HCT116 (cell line): Measurements from ENCODE around the gene TMTC4. TPM values are rescaled to one million over a fixed set of nuclear protein-coding genes. Genes with fewer than 3 reads are reported as not detected.

ENCODE experiments used
- ATAC-seq: fragments of 200-7000 bp; cut with Tn5 transposase; 2 replicates; pipeline ENCODE4 v1.9.1; 2020; ENCODE audit warnings: mild to moderate bottlenecking, moderate library complexity
- BruUV-seq: library from RNA; stranded (reverse); fragments of 400-500 nt; replicated peaks from 2 replicates; lab custom pipeline; 2021; lab: Mats Ljungman, UMichigan
- CTCF ChIA-PET: fragments of 300-600 bp; sonication (Branson Sonifier 250); formaldehyde crosslinking; loops from one replicate; lab custom pipeline; 2021; ENCODE audit warnings: antibody characterized with exemption; lab: Charles Lee
- POLR2A ChIA-PET: fragments of 300-600, 350-600 bp; sonication (Branson Sonifier 250); formaldehyde crosslinking; loops from one replicate; lab custom pipeline; 2021; ENCODE audit warnings: antibody characterized with exemption; lab: Charles Lee
- RAD21 ChIA-PET, 2 experiments: fragments of 300-600 bp; sonication (Branson Sonifier 250); formaldehyde crosslinking; loops; one replicate each; lab custom pipeline; 2023; ENCODE audit warnings: low total read pairs in 2 of 2; ENCODE audit not compliant: uncharacterized antibody in 2 of 2, unreplicated experiment in 2 of 2, low non-redundant PET in 1 of 2; lab: Charles Lee
- DNase-seq: peaks from one replicate; pipeline ENCODE4 v3.0.0-alpha.2; 2010; ENCODE audit warnings: low read depth, low spot score
- H2AFZ ChIP-seq: fragments of 200-600 bp; shearing (Covaris generic), sonication (generic); 2 replicates; pipeline ENCODE4 v1.6.1; 2017; ENCODE audit warnings: low read depth, mixed run types, mixed read lengths, antibody characterized with exemption, low read length; ENCODE audit not compliant: poor library complexity, severe bottlenecking
- H3K27ac ChIP-seq: 2 replicates; pipeline ENCODE4 v1.5.1; 2012; ENCODE audit warnings: low read depth, low read length
- H3K27me3 ChIP-seq: fragments of 200-600 bp; sonication (generic); 2 replicates; pipeline ENCODE4 v1.6.1; 2016; ENCODE audit warnings: mixed run types, low read length, mixed read lengths; ENCODE audit not compliant: insufficient read depth
- H3K36me3 ChIP-seq, 2 experiments: fragments of 200-500 bp in 1 of 2; fragments of 200-600 bp in 1 of 2; sonication (Bioruptor generic) in 1 of 2; sonication (generic) in 1 of 2; 2 replicates each; pipeline versions ENCODE4 v1.5.1 to v1.6.1; 2014 to 2016; ENCODE audit warnings: low read length in 2 of 2, inconsistent platforms in 1 of 2, mixed read lengths in 1 of 2, mixed run types in 1 of 2; ENCODE audit not compliant: insufficient read depth in 2 of 2, control insufficient read depth in 1 of 2
- H3K4me1 ChIP-seq, 2 experiments: fragments of 200-600 bp in 1 of 2; sonication (generic) in 1 of 2; 2 replicates each; pipeline versions ENCODE4 v1.5.1 to v1.6.1; 2012 to 2017; ENCODE audit warnings: low read length in 2 of 2, inconsistent platforms in 1 of 2, mild to moderate bottlenecking in 1 of 2, mixed read lengths in 1 of 2, mixed run types in 1 of 2, moderate library complexity in 1 of 2; ENCODE audit not compliant: insufficient read depth in 2 of 2, control insufficient read depth in 1 of 2
- H3K4me2 ChIP-seq: fragments of 200-600 bp; sonication (generic); 2 replicates; pipeline ENCODE4 v1.6.1; 2017; ENCODE audit warnings: mixed run types, low read length, mixed read lengths
- H3K4me3 ChIP-seq, 2 experiments: fragments of 200-600 bp in 1 of 2; sonication (generic) in 1 of 2; replicated peaks in 1 of 2; 2 replicates each; pipeline ENCODE4 v1.5.1; 2011 to 2016; ENCODE audit warnings: low read length in 2 of 2, control low read depth in 1 of 2, low read depth in 1 of 2, mild to moderate bottlenecking in 1 of 2, mixed read lengths in 1 of 2, mixed run types in 1 of 2
- H3K79me2 ChIP-seq: fragments of 200-600 bp; sonication (generic); 2 replicates; pipeline ENCODE4 v1.6.1; 2017; ENCODE audit warnings: mild to moderate bottlenecking, mixed run types, low read length, moderate library complexity, mixed read lengths; ENCODE audit not compliant: insufficient read depth
- H3K9ac ChIP-seq: fragments of 200-600 bp; sonication (generic); 2 replicates; pipeline ENCODE4 v1.6.1; 2016; ENCODE audit warnings: low read length, mixed read lengths
- H3K9me2 ChIP-seq: fragments of 200-600 bp; sonication (generic), shearing (Covaris generic); 2 replicates; pipeline ENCODE4 v1.6.1; 2017; ENCODE audit warnings: mixed run types, mild to moderate bottlenecking, moderate library complexity; ENCODE audit not compliant: insufficient read depth
- H3K9me3 ChIP-seq, 2 experiments: fragments of 200-500 bp in 1 of 2; fragments of 200-600 bp in 1 of 2; sonication (Bioruptor generic) in 1 of 2; sonication (generic) in 1 of 2; 2 replicates each; pipeline ENCODE4 v1.6.1; 2014 to 2017; ENCODE audit warnings: low read length in 2 of 2, mixed read lengths in 2 of 2, inconsistent platforms in 1 of 2, low read depth in 1 of 2, mild to moderate bottlenecking in 1 of 2, mixed run types in 1 of 2, moderate library complexity in 1 of 2; ENCODE audit not compliant: control insufficient read depth in 1 of 2, insufficient read depth in 1 of 2
- H4K20me1 ChIP-seq: fragments of 200-600 bp; sonication (generic), shearing (Covaris generic); 2 replicates; pipeline ENCODE4 v1.6.1; 2017; ENCODE audit warnings: mixed run types, mild to moderate bottlenecking, moderate library complexity; ENCODE audit not compliant: insufficient read depth
- ATF3 ChIP-seq: IDR thresholded peaks from 2 replicates; pipeline ENCODE4 v1.6.1; 2012
- CBX3 ChIP-seq: IDR thresholded peaks from 2 replicates; pipeline ENCODE4 v1.6.1; 2012; ENCODE audit warnings: low read depth
- CEBPB ChIP-seq: IDR thresholded peaks from 2 replicates; pipeline ENCODE4 v1.6.1; 2012; ENCODE audit warnings: low read depth
- EZH2phosphoT487 ChIP-seq: fragments of 200-600 bp; IDR thresholded peaks from 2 replicates; pipeline ENCODE4 v1.6.1; 2018; ENCODE audit warnings: antibody characterized with exemption, borderline replicate concordance
- FOSL1 ChIP-seq: IDR thresholded peaks from 2 replicates; pipeline ENCODE4 v1.6.1; 2012; ENCODE audit warnings: low read depth
- JUND ChIP-seq: IDR thresholded peaks from 2 replicates; pipeline ENCODE4 v1.6.1; 2012
- MAX ChIP-seq: IDR thresholded peaks from 2 replicates; pipeline ENCODE4 v1.6.1; 2012
- POLR2A ChIP-seq: IDR thresholded peaks from 2 replicates; pipeline ENCODE4 v1.7.0; 2011; ENCODE audit warnings: borderline replicate concordance; ENCODE audit not compliant: insufficient read depth, insufficient read length; ENCODE audit errors: extremely low read depth
- RAD21 ChIP-seq: IDR thresholded peaks from 2 replicates; pipeline ENCODE4 v1.6.1; 2012; ENCODE audit warnings: low read depth, mild to moderate bottlenecking
- SP1 ChIP-seq: IDR thresholded peaks from 2 replicates; pipeline ENCODE4 v1.6.1; 2012; ENCODE audit warnings: low read depth
- TCF7L2 ChIP-seq: IDR thresholded peaks from 2 replicates; pipeline ENCODE4 v1.7.0; 2011; ENCODE audit warnings: borderline replicate concordance, inconsistent platforms; ENCODE audit not compliant: insufficient read depth, insufficient read length; ENCODE audit errors: extremely low read depth
- YY1 ChIP-seq: IDR thresholded peaks from 2 replicates; pipeline ENCODE4 v1.6.1; 2011; ENCODE audit warnings: low read length, low read depth, moderate library complexity, mild to moderate bottlenecking; ENCODE audit not compliant: insufficient replicate concordance; ENCODE audit errors: extremely low read depth
- ZFX ChIP-seq: fragments of 450-650 bp; IDR thresholded peaks from 2 replicates; pipeline ENCODE4 v1.6.1; 2017
- ZNF274 ChIP-seq: fragments of 200-500 bp; sonication (Bioruptor generic); IDR thresholded peaks from 2 replicates; pipeline ENCODE4 v1.6.1; 2014; ENCODE audit warnings: mild to moderate bottlenecking, low read depth, low read length, inconsistent platforms
- intact Hi-C: fragments of 100-400 bp; cut with micrococcal nuclease; formaldehyde crosslinking; loops from 2 replicates; pipeline ENCODE4 v1.10.0; 2022
- total RNA-seq: library from RNA; stranded (reverse); gene quantifications from one replicate; pipeline ENCODE4 v1.2.1, GENCODE V29; 2021; ENCODE audit not compliant: unreplicated experiment
- TF ChIP-seq, protein P1 (sequence below), 3 experiments: fragments of 200-600 bp in 1 of 3; sonication (generic) in 1 of 3; IDR thresholded peaks in 2 of 3; conservative IDR thresholded peaks in 1 of 3; 2 replicates each; pipeline ENCODE4 v1.5.1; 2012 to 2017; ENCODE audit warnings: low read depth in 2 of 3, low read length in 2 of 3, antibody characterized with exemption in 1 of 3, borderline replicate concordance in 1 of 3, control low read depth in 1 of 3, mild to moderate bottlenecking in 1 of 3, mixed read lengths in 1 of 3, mixed run types in 1 of 3, moderate library complexity in 1 of 3; ENCODE audit not compliant: insufficient read depth in 1 of 3

TMTC4 gene
- total RNA-seq, 1 experiment from 2014 or later, result 23.6 TPM

GRCh38 chr13:100573121-100573520 is 101.5 kb downstream of the TMTC4 start:
- Histone ChIP-seq H3K4me3 (no peak overlapping the region), H3K9me3 (no peaks in the 10 kb centered on the region), H3K9me2 (no peaks in the 10 kb centered on the region), H3K27ac (no peak overlapping the region), H3K4me2 (no peak overlapping the region), H3K36me3 (no peaks in the 10 kb centered on the region), H3K9ac (no peak overlapping the region), H3K79me2 (no peaks in the 10 kb centered on the region), H3K4me1 (no peaks in the 10 kb centered on the region), H4K20me1 (no peaks in the 10 kb centered on the region), H2AFZ (no peak overlapping the region), H3K27me3 (no peaks in the 10 kb centered on the region)
- RAD21 ChIA-PET, result interaction anchor here in 1 of 2 experiments (1.0 kb wide), 1 partner anchor 555 kb away, joined by 3 read pairs; no protein-coding TSS in a partner anchor
- DNase-seq (peak; percentile 75), ATAC-seq (peak; percentile 98)
- POLR2A ChIA-PET, result no interaction called here
- intact Hi-C loops, result loop anchor here (2.0 kb wide), 1 partner anchor 554 kb away; no protein-coding TSS in a partner anchor
- CTCF ChIA-PET, result interaction anchor here (0.9 to 1.3 kb wide), 10 partner anchors 9 to 918 kb away, joined by 3 to 8 read pairs (median 3); no protein-coding TSS in a partner anchor
- TF ChIP-seq FOSL1 (no peak), JUND (no peak), EZH2phosphoT487 (no peak), ZNF274 (no peak), POLR2A (no peak), ZFX (no peak), SP1 (no peak), MAX (no peak), CBX3 (no peak), YY1 (no peak), CEBPB (no peak), RAD21 (peak; percentile 68), ATF3 (no peak), TCF7L2 (no peak)
- TF ChIP-seq, protein P1, sequence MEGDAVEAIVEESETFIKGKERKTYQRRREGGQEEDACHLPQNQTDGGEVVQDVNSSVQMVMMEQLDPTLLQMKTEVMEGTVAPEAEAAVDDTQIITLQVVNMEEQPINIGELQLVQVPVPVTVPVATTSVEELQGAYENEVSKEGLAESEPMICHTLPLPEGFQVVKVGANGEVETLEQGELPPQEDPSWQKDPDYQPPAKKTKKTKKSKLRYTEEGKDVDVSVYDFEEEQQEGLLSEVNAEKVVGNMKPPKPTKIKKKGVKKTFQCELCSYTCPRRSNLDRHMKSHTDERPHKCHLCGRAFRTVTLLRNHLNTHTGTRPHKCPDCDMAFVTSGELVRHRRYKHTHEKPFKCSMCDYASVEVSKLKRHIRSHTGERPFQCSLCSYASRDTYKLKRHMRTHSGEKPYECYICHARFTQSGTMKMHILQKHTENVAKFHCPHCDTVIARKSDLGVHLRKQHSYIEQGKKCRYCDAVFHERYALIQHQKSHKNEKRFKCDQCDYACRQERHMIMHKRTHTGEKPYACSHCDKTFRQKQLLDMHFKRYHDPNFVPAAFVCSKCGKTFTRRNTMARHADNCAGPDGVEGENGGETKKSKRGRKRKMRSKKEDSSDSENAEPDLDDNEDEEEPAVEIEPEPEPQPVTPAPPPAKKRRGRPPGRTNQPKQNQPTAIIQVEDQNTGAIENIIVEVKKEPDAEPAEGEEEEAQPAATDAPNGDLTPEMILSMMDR (IDR thresholded peaks at IDR 0.05 in 2 of 3, conservative IDR thresholded peaks at IDR 0.05 in 1 of 3; ENCODE audit: borderline replicate concordance in 1 of 3, insufficient read depth in 1 of 3, low read depth in 2 of 3, low read length in 2 of 3), result peak; percentile 58 to 81 (median 73); a peak in 5 of 6 replicates
- no TSS peak for BruUV-seq
